Measurements from ENCODE around the gene MRPL19.
A peak's percentile ranks its signal among the peaks of the same experiment; 100 is the strongest.
"Not testable (repeated sequence)": the region's sequence is repeated elsewhere in the genome, so short reads cannot be mapped to it uniquely, and the experiment has no call there.

MRPL19 gene

GRCh38 chr2:75675908-75676307, 29.3 kb downstream of the MRPL19 start:
- no peak for DNase-seq

GRCh38 chr2:75676464-75676863, 29.9 kb downstream of the MRPL19 start:
- DNase-seq = no peak

GRCh38 chr2:75679556-75679955, 33.0 kb downstream of the MRPL19 start:
- DNase-seq = no peak

- no peak for DNase-seq
These were observed 33.8 kb downstream of the MRPL19 start for GRCh38 chr2:75680402-75680801.

DNA sequence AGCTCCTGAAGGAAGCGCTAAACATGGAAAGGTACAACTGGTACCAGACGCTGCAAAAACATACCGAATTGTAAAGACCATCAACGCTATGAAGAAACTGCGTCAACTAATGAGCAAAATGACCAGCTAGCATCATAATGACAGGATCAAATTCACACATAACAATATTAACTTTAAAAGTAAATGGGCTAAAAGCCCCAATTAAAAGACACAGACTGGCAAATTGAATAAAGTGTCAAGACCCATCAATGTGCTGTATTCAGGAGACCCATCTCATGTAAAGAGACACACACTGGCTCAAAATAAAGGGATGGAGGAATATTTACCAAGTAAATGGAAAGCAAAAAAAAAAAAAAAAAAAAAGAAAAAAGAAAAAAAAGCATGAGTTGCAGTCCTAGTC, 36.8 kb downstream of the MRPL19 start:
- not testable (repeated sequence) for DNase-seq

GRCh38 chr2:75688196-75688595, 41.6 kb downstream of the MRPL19 start:
- no peak for DNase-seq

DNA sequence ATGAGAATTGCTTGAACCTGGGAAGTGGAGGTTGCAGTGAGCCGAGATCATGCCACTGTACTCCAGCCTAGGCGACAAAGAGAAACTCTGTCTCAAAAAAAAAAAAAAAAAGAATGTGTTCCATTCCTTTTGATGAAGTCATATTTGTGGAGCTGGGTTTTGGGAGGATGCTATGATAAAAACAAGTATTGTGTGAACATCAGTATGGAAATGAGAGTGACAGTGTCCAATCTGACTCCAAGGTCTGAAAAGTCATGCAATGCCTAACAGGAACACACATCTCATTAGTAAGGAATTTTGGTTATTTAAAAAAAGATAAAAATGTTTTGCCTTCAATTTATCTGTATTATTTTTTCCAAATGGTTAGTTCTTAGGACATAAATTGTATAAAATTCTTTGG, 52.3 kb downstream of the MRPL19 start:
- no peak for DNase-seq

GRCh38 chr2:75702593-75702992, 56.0 kb downstream of the MRPL19 start:
- no peak for DNase-seq

- no peak for DNase-seq
These were observed 57.2 kb downstream of the MRPL19 start for GRCh38 chr2:75703589-75704287.

DNA sequence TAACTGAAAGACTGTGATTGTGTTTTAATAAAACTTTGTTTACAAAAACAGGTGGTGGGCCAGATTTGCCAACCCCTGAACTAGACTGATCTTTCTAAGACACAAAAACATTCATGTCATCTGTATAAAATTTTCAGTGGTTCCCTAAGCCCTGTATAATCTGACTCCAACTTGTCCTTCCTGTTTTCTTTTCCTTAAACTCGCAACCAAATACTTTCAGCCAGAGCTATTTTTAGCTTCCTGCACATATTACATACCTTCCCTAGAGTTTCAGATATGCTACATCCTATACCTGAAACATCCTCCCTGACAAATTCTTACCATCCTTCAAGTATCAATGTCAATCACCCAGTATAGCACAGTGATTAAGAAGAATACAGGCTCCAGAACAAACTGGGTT, 59.3 kb downstream of the MRPL19 start:
- no peak for DNase-seq

GRCh38 chr2:75707901-75708300, 61.3 kb downstream of the MRPL19 start:
- DNase-seq = no peak

DNA sequence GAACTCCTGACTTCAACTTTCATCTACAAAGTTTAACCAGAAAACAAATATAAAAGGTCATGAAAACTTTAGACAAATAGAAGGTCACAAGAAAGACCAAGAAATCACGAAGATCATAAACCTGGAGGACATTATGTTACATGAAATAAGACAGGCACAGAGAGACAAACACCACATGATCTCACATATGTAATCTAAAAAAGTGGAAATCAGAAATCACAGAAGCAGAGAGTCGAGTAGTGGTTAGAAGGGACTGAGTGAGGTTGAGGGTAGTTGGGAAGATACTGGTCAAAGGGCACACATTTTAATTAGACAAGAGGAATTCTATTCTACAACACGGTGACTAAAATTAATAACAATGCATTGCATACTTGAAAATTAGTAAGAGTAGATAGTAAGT, 62.7 kb downstream of the MRPL19 start:
- DNase-seq = no peak

DNA sequence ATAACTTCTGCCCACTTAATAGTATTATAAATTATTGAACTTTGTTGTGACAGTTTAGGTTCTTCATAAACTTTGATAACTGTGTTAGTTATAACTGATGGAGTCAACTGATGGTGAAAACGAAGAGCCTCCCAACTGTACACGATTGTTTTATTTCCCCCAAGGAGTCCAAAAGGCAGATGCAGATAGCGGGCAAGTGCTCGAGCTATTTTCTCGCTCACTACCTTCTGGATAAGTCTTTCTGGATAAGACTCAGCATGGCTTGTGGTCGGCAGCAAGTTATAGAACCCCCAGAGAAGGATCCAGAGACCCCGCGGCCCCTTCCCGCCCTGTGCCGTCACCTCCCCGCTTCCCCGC, 63.6 kb downstream of the MRPL19 start:
- no peak for DNase-seq

DNA sequence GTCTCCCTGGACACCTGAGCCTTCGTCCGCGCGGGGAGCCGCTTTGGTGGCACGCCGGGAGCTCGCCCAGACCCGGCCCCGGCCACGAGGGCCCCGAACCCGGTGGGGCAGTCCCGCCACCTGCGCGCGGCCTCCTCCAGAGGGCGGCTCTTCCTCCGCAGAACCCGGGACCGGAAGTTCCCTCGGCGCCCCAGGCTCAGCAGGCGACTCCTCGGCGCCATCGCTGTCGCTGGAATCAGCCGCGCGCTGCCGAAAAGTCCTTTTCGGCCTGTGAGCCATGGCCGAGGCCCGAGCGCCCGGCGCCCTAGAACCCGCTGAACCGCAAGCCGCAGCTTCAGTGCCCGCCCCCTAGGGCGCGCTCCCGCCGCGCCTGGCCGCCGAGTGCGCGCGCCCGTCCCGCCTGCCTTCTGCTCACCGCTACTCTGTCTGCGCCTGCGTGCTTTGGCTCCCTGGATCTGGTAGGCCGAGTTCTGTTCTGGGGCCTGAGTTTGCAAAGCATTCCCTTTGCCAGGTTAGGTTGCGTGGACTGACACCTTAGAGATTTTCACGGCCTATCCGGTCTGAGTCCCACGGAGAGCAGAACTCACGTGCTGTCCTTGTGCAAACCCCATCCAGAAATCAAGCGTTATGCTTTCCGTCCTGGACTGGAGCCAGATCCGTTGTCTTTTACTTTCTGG, 64.1 kb downstream of the MRPL19 start, which contains the start of gene GCFC2:
Gene GCFC2, minus strand, starts transcription at position 339 of the 677 bp plus-strand sequence. Its CDS starts 60 bp downstream, at position 279.
- peak; percentile 86 for DNase-seq

DNA sequence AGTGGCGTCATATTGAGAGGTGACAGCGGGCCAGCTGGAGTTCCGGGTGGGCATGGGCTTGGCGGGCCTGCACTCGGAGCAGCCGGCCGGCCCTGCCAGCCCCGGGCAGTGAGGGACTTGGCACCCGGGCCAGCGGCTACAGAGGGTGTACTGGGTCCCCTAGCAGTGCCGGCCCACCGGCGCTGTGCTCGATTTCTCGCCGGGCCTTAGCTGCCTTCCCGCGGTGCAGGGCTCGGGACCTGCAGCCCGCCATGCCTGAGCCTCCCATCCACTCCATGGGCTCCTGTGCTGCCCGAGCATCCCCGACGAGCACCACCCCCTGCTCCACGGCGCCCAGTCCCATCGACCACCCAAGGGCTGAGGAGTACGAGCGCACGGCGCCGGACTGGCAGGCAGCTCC, 65.0 kb downstream of the MRPL19 start:
- not testable (repeated sequence) for DNase-seq

DNA sequence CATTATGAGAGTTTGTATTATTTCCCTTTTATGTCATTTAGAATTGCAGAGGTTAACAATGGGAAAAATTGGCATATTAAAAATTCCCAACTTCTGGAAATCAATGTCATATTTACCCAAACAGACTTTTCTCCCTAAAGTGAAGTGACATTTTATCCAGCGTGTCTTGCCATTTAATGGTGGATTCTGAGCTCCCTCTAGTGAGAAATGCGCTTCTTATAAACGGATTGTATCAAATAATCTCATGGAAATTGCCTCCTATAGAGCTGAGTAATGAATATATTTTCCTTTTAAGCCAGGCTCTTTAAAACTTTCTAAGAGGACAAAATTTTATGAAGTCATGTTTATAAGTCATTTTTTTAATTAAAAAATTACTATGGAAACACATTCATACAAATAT, 69.8 kb downstream of the MRPL19 start:
- no peak for DNase-seq

GRCh38 chr2:75719616-75720015, 73.0 kb downstream of the MRPL19 start:
- no peak for DNase-seq

DNA sequence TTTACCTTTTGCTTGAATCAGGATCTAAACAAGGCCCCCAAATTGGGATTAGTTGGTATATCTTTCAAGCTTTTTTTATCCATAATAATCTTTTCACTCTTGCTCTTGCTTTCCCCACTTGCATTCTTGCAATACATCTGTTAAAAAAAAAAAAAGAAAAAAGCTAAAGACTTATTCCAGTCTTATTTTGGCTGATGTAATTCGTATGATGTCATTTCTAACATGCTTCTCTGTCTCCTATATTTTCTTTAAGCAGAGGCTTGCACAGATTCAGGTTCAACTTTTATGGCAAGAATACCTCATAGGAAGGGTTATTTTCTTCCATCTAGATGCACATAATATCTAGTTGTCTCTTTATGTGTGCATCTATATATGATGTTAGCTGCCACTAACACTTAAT, 73.9 kb downstream of the MRPL19 start:
- DNase-seq = no peak

- no peak for DNase-seq
These were observed 76.1 kb downstream of the MRPL19 start for GRCh38 chr2:75722687-75723086.

- no peak for DNase-seq
These were observed 82.2 kb downstream of the MRPL19 start for GRCh38 chr2:75728614-75729419.

DNA sequence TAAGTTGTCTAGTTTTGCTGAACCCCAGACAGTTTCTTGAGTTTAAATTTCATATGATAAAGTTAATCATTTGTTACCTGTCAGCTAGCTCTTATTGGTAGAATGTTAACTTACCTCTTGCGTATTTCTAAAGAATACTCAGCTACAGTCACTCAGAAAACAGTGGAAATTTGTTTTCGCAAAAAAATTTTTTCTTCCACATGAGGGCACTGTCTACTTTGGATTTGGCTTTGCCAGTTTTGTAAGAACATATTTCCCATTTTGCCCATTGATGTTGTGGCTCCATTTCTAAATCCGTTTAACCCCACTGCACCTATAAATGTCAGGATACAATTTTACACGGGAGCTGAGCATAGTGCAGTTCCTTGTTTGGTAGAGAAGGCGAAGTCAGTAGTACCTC, 83.3 kb downstream of the MRPL19 start:
- DNase-seq = no peak

DNA sequence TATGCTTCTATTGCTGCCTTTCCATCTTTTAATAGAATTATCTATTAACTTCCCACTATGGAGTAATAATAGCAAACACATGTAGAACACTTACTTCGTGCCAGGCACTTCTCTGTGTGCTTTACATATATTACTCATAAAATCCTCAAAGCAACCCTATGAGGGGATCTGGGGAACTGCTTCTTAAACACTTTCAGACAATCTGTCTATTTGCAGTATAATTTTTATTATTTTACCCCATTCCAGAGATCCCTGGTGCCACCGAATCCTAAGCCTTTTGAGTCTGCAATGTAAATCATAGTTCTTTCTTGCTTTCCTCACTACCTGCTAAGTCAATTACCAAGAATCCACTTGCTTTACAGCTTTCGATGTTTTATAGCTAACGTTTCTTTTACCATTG, 89.7 kb downstream of the MRPL19 start:
- DNase-seq = no peak

- DNase-seq = no peak
These were observed 91.4 kb downstream of the MRPL19 start for GRCh38 chr2:75737961-75738360.
